ENCODE results near the gene STX8.
A peak's percentile ranks its signal among the peaks of the same experiment; 100 is the strongest.

Gene STX8

DNA sequence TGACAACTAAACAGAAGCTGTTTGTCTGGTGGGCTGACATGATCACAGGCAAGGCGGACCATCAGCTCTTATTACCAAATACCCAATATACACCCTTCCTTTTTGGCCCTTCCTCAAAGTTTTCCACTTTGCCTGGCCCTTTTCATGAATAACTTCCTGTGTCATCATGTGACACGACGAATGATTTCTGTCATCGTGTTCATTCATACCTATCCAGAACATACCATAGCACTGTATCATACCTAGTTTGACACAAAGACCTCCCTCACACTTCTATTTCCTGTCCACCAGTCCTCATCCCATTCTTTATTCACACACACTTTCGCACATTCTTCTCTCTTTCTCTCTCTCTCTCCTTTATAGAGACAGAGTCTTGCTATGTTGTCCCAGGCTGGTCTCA is 131.8 kb downstream of the STX8 start:
- DNase-seq (ENCODE audit: low spot score) = no peak

DNA sequence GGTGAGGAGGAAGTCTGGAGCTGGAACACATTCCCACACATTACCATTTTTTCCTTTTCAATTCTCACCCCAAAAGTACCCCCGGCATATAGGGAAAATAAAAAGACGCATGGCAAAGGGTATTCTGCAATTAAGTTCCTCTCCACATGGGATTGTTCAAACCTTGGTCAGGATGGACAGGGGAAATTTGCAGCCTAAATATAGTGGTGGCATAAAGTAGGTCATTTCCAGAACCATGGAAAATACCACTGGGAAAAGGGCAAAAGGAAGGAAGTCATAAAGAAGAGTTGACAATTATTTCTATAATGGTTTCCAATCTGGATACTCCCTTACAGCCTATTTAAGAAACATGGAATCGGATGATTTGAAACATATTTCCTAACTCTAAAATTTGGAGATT is 135.8 kb downstream of the STX8 start:
- DNase-seq (ENCODE audit: low spot score) = no peak

DNA sequence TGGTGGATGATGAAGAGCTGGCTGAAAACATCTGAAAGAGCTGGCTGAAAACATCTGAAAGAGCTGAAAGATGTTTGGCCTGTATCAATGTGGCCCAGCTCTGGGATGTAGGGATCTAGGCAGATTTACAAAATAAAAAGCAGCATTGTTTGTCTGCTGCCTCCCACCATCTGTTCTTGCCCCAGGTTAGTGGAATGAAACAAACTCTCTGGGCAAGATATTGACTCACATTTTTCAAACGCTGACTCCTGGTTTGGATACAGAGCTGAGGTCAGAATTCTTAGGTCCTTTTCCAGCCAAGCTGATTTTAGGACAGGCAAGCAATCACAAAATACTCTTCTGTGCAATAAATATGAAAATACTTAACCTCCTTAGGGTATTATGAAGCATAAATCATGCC is 139.0 kb downstream of the STX8 start:
- no peak for DNase-seq (ENCODE audit: low spot score)

DNA sequence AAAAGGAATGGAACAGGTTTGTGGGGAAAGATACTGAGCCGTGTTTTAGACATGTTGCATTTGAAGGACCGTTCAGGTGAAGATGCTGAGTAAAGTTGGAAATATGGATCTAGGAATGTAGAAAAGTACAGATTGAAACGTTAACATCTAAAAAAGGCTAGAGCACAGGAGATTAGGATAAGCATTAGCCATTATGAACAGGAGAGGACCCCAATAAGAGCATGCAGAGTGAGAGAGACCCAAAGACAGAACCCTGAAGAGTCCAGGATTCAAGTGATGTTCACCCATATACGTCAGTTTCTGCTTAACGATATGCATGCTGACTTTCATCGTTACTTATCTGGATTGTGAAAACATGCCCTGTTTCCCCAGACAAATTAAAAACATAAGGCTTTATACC is 140.5 kb downstream of the STX8 start:
- no peak for DNase-seq (ENCODE audit: low spot score)

DNA sequence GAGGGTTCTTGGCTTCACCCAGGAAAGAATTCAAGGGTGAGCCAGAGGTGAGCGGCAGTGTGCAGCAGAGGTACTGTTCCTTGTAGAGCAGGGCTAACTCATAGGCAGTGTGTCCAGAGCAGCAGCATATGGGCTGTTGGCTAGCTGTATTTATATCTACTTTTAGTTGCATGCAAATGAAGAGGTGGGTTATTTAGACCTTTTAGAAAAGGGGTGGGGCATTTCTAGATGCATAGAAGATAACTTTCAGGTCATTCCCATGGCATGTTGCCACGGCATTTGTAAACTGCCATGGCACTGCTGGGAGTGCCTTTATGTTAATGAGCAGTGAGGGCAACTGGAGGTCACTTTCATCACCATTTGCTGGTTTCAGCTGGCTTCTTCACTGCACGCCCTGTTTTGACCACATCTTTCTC is 141.0 kb downstream of the STX8 start:
- no peak for DNase-seq (ENCODE audit: low spot score)

DNA sequence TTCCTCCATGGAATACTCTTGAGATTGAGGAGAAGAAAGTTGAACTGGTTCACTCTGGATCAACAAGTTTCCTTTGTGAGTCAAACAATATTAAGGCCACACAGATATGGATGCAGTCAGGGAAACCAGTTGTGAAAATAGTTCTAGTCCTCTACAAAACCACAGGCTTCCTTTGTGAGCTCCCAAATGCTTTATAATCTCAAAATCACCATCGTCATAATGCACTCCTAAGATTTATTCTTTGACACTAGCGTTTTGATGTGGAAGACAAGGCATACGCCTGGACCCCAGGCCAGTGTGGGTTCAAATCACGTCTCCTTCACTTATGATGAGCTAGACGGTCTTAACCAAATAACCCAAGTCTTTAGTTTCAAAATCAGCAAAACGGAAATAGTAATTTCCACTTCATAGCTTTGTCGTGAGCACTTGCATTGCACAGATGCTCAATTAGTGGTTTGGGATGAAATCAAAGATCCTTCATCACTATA is 142.6 kb downstream of the STX8 start:
- no peak for DNase-seq (ENCODE audit: low spot score)

DNA sequence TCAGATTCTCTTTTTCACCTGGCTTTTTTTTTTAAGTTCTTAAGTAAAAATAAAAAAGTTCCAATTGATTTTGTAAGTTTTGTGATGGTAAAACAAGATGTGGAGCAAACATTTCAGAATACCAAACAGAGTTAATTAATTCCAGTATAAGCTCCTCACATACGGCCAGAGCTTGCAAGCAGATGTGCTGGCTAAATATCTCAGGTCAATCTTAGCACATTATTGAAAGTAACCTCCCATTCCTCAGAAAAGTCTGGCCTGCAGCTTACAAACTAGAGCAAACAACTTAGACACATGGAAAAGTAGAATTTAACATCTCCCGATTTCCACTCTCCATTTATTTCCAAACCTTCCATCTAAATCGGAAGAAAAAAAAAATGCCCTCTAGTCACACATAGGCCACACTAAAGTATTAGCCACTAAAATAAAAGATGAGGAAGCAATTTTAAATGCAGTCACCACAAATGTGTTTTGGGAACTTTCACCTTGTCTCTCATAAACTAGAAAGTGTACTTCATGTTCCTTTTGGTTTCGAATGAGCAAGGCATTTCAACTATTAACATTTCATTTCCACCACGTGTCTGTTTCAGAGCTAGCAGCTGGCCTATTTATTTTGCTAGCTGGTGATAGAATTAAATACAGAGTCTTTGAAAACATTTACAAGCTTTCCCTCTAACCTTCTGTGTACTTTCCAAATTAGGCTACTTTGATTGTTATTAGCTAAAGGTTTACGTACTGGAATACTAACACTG is 143.3 kb downstream of the STX8 start:
- DNase-seq (ENCODE audit: low spot score) = no peak

DNA sequence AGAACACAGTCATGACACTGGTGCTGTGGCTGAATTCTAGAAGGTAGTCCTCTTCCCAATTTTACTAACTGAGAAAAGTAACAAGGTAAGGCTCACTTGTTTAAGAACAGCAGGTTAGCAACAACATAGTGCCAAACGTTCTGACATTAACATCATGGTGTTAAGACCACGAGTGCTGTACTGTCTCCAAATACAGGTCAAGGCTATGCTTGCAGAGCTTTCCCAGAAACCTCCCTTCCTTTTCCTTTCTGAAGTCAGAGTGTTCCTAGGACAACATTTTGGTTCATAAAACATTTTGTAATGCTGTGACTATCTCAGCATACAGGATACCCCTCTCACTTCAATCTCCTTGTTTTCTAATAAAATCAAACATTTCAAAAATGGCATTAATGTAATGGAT is 144.0 kb downstream of the STX8 start:
- DNase-seq (ENCODE audit: low spot score) = no peak

DNA sequence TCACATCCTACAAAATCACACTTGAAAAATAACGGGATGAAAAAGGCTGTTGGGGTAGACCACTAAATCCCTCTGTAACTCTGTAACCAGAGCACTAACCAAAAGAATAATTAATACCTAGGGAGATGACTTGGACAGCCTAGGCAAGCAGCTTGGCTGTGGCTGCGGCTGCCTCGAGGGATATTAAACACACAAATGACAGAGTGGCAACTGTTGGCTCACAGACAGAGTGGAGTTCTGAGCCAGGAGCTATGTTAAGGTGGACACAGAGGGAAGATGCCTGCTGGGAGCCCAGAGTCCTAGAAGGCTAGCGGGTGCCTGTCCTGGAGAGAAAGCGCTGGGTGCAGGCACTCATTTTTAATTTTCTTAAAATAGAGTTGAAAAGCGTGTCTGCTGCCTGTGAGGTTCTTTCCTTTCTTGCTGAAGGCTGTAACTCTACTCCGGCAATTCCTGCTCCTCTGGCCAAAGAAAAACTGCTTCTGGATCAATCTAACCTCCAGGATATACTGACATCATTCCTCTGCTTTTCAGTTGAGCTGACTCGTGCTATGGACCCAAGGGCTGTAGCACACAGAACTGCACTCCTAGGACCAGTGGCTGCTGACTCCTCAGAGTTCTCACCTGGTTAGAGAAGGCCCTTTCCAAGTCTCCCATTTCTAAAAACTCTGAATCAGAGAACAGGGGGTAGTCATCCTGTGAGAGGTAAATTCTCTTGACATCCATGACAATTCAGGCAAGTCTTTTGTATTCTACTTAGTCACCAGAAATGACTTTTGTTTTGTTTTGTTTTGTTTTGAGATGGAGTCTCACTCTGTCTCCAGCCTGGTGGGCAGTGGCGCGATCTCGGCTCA is 147.9 kb downstream of the STX8 start:
- DNase-seq (ENCODE audit: low spot score) = no peak

DNA sequence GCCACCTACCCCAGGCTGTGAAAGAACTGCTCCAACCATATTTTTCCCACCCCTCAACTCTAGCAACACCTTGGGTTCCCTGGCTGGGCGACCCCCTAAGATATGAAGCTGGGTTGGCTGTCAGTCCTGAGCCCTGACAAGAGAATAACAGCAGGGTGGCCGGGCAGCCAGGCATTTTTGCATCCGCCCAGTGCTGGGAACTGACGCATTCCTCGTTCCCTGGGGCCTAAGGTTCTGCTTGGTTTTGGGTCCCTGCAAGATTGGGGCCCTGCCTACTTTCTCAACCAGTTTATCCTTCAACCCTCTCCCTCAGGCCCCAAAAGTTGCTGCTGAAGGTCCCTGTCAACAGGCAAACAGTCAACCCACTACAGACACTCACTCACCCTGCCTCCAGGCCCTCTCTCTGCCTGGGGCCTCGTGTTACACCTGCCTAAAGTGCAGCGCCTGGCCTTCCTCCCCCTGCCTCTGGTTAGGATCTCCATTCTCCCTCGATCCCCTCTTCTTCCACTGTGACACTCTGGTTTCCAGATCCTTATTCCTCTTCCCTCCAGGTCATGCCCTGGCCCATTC is 151.5 kb downstream of the STX8 start:
- DNase-seq (ENCODE audit: low spot score) = no peak

DNA sequence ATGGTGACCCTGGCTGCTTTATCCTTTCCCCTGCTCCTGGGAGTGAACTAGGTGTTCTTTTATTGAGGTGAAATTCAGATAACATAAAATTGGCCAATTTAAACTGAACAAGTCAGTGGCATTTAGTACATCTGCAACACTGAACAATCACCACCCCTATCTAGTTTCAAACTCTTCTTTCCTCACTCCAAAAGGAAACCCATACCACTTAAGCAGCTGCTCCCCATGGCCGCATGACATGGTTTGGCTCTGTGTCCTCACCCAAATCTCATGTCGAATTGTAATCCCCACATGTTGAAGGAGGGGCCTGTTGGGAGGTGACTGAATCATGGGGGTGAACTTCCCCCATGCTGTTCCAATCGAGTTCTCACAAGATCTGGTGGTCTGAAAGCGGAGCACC is 154.1 kb downstream of the STX8 start:
- no peak for DNase-seq (ENCODE audit: low spot score)

DNA sequence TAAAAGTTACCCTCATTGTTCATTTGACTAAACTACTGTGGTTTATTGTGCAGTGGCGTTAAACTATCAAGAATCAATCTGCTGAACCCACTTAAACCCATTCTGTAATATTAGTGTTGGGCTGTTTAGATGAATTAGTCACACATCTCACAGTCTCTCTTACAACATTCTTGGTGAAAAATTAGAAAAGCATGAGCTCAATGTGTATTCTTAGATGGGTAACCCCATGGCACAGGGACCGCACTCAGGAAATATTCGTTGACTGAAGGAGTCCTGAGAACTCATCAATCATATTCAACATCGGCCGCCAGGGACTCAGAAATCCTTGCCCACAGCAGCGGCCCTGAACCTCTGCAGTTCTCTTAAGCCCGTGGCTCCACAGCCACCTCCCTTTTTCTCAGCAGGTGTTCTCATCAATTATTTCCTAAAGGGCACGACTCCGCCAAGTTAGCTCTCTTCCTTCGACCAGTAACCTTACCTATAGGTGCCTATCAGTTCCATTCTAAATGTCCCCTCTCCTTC is 155.6 kb downstream of the STX8 start:
- DNase-seq (ENCODE audit: low spot score) = no peak

DNA sequence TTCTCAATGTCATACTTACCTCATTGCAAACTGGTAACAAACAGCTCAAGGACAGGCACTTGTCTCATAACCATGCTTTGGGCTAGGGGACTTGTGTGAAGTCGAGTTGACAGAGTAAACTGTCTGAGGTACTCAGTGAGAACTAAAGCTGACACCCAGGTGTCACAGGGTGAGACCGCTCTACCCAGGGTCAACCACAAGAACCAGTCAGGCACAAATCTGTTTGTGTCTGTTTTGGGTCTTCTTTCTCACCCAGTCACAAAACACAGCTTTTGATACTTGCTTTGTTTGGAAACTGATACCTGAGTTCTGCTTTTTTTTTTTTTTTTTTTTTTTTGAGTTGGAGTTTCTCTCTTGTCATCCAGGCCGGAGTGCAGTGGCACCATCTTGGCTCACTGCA is 161.1 kb downstream of the STX8 start:
- DNase-seq (ENCODE audit: low spot score) = no peak

DNA sequence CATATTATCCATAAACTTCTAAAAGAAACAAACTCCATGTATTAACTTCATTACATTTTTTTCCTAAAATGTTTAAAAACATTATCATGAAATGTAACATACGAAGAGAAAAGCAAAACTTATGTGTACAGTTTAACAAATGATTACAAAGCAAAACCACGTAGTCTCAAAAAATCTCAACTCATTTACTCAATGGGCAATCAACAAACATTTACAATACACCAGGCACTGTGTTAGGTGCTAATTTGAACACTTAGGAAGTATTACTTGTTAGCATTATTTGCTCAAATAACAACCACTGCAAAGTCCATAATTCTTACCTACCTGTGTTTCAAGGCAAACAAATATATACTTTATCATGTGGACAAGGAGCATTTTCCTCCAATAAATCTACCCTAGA is 164.9 kb downstream of the STX8 start:
- no peak for DNase-seq (ENCODE audit: low spot score)

DNA sequence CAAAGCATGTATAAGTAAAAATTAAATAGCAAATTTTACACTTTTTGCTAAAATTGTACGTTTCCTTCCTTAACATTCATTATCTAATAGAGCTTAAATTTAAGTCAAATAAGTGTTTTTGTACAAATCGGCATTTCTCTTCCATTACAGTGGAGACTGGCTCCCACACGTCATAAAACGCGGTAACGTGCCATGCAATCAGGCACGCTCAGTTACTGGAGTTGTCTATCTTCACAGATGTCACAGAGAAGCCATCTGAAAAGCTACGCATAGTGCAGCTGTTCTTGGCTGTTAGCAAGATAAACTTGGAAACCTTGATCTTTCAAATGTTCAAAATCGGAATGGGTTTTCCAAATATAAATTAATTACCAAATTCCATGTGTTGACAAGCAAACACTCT is 165.3 kb downstream of the STX8 start:
- no peak for DNase-seq (ENCODE audit: low spot score)

DNA sequence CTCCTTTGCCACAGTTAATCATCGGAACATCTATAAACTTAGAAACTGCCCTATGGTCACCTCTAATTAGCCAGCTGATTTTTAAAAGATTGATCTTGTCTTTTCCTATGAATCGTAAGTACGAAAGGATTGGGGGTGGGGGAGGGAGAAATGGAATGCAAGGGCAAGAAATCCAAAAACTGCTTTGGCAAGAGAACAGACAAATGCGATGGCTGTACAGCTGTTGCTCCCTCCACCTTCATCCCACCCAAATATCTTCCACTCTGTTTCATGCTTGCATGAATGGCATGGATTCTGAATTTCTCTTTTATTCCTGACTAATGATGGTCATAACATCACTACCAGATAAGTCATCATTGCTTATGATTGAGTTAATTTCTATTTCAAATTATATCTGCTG is 165.7 kb downstream of the STX8 start:
- no peak for DNase-seq (ENCODE audit: low spot score)

DNA sequence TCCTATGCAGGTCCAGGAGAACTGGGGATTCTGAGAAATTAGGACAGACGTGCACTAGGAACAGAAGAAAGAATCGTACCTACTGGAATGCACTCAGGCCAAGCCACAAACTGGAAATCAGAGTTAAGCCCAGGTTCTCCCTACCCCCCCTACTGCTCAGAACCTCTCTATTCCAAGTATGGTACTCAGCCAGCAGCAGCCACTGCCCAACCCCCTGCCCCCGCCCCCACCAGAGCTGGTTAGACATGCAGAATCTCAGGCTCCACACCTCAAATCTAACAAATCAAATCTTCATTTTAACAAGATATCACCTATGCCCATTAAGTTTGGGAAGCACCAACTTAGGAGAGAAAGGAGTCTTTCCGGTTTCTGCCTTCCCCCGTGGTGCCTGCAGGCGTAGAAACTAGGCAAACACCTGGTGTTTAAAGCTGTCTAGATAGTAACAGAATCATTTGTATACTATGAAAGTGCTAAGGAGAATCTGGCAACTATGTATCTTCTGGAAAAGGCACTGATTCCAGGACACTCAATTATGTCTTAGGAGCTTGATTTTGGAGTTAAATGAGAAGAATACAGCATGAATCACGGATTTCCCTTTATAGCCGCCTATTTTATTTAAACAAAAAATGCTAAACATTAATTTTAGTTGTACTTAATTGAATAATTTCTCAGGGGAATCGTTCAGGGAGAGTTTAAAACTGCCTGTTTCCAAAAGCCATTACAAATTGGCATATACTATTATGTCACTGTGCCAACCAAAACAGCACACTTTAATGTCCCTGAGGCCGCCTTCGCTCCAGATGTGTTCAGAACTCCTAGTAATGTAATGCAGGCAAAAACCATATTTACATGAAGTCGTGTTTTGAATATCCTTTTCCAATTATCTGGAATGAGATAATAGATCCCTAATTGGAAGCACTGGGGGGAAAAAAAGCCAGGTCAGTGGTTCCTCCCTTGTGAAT is 166.5 kb downstream of the STX8 start:
- DNase-seq (ENCODE audit: low spot score) = no peak

DNA sequence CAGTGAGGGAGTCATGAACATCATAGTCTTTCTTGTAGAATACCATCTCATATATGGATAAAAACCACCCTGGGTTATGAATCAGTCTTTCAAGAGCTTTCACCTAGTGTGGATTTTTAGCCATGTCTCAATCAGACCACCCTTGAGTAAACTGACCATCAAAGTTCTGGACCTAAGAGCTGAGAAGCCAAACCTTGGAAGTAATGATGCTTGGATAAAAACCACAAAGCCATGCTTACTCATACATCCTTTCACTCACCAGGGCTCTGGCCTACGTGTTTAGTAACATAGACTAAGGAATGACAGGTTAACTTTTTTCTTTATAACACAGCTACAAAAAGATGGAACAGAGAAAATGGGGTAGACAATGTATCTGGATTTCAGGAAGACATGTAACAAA is 167.2 kb downstream of the STX8 start:
- DNase-seq (ENCODE audit: low spot score) = no peak

DNA sequence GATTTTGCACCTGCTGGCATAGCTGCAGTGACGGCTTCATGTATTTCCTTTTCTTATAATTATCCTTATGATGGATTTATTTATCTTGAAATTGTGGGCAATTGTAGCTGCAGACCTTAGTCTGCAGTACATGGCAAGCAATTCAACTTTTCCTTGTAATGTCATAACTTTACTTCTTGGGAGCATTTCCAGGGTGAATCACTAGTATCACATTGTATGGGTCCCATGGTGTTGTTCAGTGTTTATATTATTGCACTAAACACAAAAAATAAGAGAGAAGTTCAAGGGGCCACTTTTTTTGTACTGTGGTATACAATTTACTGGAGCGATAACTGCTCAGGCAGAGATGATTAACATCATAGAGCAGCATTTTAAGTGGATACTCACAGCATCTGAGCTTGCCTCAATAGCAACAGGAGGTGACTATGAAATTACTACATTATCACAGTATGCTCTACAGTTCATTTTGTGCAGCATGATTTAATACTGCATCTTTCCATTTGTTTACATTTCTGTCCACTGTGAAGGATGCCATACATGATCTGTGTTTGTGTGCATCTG is 169.5 kb downstream of the STX8 start:
- DNase-seq (ENCODE audit: low spot score) = no peak

DNA sequence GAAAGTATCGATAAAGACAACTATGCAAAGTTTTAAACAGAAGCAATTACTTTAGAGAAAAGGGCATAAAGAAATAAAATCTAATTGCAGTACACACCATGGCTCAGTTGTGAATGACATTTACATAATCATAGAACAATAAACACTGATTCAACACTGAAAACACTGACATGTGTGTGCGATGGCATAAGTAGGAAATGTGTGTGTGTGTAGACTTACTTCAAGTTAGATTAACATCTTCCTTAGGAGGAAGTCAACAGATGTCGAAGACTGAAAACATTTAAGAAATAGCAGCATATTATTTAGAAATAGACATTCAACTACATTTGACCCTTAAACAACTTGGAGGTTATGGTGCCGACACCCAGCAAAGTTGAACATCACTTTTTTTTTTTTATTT is 172.4 kb downstream of the STX8 start:
- no peak for DNase-seq (ENCODE audit: low spot score)

DNA sequence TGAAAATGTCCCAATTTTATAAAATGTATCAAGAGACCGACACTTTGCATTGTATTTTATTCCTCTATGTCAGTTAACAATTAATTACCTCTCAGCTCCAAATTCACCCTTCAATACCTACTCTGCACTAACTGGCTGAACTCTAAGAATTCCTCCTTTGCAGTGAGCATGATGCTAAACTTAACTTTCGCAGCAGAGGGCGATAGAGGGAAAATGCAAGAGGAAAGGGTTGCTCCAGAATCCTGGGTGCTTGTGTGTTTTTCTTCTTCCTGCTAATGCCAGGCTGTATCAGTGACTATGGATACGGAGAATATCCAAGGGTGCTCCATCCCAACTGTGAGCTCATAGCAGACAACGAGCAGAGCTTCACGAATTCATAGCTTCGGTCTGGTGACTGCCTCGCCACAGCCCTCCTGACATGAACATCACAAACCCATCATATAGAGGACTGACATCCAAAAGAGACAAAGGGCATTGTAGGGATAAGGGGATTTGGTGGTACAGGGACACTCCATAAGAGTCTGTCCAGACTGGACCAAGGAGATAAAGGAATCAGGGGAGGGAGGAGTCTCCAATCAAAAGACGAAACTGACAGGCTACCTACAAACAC is 172.9 kb downstream of the STX8 start:
- peak; percentile 16 for DNase-seq (ENCODE audit: low spot score)

All from AG08396 (cell line).